ENCODE results near the gene PLXNA2.
A peak's percentile ranks its signal among the peaks of the same experiment; 100 is the strongest.

Gene PLXNA2

GRCh38 chr1:208038303-208038702, 205.9 kb downstream of the PLXNA2 start:
- DNase-seq, result no peak

DNA sequence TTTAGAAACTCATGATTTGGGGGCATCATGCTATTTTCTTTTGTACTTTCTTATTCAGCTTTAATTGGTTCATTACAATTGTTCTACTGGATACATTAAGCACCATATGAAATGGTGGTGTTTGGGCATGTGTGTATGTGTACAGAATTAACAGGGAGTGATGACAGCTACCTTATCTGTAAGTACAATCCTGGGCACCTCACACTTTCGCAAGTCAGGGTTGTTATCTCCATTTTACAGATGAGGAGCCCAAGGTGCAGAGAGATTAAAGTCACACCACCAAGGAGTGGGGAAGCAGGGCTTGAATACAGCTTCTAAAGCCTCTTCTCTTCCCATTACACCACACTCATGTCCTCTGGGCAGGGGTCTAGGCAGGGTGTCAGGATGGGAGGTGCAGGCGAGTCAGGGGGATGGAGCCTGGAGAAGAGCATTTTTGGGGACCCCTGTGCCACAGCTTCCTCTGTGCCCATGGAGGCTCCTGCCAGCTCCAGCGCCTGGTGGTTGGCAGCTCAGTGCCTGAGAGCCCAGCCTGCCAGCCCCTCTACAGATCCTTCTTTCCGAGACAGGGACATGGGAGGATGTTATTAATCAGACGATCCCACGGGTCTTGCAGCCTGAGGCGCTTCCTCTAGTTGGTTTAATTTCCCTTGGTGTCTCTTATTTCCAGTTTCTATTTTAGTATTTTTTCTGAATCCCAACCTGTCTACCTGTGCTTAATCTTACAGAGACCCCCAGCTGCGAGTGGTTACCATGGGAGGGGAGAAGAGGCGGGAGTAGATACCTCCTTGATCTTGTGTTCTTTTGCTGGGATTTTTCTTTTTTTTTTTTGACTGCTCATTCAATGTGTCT, 207.0 kb downstream of the PLXNA2 start:
- no peak for DNase-seq

DNA sequence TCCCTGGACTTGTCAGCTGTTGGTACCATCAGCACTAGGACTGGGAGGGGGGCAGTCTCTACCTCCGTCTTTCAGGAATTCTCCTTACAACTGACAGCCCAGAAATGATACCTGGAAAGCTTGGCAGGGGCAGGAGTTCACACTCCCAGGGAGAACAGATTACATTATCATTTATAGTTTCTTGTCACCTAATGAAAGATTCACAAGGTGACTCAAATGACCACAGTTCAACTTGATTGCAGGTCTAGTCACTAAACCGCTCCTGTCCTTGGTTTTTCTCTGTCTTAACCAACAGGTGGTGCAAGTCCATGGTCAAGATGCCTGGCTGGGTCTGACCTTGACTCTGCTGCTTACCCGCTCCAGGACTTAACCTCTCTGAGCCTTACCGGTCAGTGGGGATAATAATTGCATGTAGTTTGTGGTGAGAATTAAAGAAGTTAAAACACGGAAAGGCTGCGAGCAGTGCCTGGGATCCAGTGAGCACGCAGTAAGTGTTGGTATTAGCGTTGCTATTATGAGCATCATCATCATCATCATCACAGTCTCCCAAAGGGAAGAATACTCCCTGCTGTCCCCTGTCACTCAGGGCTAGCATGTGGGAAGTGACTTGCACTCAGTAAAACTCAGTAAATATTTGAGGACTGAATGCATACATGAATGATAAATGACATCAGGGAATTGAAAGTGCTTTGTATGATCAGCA, 207.9 kb downstream of the PLXNA2 start:
- peak in 1 of 2 experiments; percentile 4 for DNase-seq

DNA sequence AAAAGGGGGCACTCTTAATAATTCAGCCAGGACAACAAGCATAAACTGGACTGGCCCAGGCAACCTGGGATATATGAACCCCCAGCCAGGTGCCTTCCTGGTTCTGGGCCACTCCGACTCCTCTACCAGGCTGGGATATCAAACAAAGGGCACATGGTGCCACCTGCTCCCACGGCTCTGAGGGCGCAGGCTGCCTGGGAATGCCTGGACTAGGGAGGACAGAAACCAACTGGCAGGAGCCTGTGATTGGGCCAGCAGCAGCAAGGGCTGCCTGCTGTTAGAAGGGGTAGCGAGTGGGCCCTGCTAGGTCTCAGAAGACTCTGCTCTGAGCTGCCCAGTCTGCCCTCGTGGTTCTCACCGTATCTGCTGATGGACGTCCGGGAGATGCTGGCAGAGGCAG, 210.0 kb downstream of the PLXNA2 start:
- DNase-seq, result no peak

DNA sequence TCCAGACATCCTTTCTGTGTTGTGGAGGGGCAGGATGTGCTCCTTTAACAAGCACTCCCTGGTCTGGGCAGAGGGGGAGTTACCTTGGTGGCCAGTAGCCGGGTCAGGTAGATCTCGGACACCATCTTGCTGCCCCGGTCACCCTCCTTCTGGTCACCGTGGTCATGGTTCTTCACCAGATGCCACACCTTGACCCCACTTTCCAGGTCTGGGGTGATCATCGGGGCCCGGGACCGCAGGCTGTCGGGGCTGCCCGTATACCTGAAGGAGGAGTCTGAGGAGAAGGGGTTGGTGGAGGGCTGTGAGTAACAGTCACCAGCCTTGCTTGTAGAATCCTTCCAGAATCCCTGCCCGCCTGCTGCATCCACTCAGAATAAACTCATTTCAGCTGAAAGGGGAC, 210.9 kb downstream of the PLXNA2 start:
- DNase-seq, result no peak

- no peak for DNase-seq
These were observed 212.3 kb downstream of the PLXNA2 start for GRCh38 chr1:208031932-208032320.

- no peak for DNase-seq
These were observed 212.8 kb downstream of the PLXNA2 start for GRCh38 chr1:208031316-208031931.

DNA sequence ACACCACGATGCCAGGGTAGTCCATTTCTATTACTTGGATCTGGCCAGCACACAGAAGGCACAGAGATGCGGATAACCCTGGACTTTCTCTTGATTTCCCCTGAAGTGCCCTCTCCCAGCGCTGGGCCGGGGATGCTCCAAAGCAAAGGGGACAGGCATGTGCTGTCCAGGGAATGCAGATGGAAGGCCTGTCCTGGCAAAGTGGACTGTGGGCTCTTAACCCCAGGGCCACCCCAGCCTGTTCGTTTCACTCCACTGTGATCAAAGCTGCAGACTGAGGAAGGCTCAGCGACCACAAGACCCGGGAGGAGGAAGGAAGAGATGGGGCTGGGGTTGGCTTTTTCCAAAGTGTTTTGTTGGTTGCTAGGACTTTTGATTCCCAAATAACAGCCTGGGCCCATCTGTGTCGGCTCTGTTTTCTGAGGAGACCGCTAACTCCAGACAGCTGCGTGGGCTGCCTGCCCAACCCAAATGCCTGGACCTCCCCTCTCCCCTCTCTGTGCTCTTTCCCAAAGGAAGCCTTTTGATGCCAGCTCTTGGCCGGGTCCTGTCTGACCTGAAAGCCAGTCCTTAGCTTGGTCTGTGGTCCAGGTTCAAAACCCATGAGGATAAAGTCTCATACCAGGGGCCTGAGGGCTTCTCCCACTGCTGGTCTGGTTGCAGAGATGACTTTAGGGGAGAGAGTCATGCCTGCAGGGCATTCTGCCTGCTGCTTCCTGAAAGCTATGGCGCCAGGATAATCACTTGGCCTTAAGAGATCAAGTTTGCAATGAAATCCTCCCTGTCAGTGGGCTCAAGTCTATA, 213.7 kb downstream of the PLXNA2 start:
- no peak for DNase-seq

DNA sequence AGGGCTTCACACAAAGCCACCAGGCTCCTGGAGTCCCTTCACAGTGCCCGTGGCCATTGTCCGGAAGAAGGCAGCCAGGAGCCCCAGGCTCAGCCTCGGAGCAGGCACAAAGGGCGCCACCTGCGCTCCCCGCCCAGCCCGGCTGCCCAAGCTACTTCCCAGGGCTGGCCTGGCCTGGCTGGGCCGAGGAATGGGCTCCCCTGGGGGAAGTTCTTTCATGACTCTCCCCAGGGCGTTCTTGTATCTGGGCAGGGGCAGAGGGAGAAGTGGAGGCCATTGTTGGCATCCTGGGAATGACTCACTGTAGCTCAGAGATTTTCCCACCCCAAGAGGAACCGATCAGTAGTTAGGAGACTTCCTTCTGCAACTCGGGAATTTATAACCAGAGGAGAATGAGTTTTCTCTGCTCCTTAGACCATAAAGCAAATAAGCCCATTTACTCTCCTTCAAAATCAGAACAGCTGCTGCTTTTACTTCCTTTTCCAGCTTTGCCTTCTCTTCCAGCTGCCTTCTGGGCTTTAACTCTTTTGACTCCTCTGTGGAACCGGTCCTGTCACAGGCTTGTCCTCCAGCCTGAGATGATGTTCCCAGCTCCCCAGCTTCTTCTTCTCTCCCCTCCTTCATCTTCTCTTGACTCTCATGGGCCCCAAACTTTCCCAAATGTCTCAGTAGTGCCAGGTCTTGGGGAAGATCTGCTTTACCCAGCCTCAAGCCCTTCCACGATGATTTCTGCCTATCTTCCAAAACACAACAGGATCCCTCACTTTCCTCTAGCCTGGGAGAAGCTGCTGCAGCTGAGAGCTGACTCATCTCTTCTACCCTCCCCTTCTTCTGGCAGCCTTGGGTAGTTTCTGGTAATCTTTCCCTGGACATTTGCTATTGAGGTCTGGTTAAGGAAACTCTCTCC, 214.6 kb downstream of the PLXNA2 start:
- DNase-seq, result no peak

DNA sequence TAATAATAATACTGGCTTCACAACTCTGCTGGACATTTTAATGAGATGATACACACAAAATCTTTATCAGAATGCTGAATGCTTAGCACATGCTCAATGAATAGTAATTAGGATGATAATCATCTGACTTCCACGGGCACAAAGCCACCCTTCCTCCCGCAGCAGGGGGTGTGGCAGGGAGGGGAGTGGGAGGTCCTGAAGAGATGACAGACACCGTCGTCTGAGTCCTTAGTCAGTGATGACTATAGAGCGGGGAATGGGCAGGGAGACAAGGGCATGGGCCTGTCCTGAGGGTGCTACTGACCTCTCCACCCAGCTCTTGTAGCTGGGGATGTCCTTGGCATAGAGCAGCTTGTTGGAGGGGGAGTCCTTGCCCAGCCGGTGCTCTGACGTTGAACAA, 215.7 kb downstream of the PLXNA2 start:
- DNase-seq, result no peak

DNA sequence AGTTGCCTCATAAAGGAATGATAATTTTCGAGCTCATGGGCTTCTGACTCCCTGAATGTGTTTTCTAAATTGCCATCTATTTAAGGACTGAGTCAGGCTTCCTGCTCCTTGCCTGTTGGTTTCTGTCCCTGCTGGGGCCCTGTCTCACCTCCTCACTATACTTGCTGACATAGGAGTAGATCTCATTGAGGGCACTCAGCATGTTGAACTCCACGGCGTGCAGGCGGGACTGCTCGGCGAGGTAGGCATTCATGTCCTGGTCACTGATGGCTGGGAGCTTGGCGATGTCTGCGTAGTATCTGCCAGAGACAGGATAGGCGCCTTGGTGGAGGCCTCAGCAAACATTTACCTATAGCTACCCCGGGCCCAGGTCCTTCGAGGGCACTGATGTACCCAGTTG, 216.3 kb downstream of the PLXNA2 start:
- no peak for DNase-seq

DNA sequence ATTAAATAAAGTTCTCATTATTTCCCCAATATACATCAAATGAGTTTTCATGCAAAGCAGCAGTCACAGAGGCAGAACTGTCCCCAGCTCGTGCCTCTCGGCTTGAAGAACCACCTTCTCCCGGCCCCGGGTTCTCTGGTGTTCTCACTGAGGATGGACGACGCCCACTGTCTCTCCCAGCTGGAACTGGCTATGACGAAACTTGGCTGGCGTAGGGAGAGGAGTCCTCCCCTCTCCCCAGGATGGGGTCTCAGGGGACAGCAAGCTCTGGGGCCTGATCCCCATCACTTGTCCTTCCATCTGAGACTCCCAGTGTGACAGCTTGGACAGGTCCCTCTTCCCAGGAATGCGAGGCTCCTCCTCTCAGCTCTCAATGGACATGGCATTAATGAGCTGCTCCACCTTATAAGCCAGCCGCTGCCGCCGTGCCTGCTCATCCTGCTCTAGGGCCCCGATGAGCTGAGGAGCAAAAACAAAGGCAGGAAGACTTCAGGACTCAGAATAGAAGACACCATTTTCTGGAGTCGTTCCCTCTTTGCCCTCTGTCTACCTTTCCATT, 217.2 kb downstream of the PLXNA2 start:
- DNase-seq, result no peak

DNA sequence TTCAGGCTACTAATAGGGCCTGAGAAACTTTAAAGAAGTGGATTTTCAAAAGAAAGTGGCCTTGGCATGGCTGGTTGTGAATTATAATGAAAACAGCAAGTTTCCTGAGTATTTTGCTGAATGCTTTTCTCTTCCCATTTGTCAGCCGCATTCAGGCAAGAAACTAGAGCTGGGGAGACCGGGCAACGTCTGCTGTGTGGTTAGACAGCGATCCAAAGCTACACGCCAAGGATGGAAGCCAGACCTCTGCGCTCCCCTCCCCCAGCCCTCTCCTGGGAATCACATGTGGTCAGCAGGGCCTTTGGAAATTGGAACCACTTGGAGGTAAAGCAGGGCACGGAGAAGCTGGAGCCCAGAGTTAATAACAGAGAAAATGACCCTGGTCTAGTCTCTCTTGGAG, 219.2 kb downstream of the PLXNA2 start:
- DNase-seq, result no peak

- DNase-seq, result no peak
These were observed 219.8 kb downstream of the PLXNA2 start for GRCh38 chr1:208024406-208024805.

DNA sequence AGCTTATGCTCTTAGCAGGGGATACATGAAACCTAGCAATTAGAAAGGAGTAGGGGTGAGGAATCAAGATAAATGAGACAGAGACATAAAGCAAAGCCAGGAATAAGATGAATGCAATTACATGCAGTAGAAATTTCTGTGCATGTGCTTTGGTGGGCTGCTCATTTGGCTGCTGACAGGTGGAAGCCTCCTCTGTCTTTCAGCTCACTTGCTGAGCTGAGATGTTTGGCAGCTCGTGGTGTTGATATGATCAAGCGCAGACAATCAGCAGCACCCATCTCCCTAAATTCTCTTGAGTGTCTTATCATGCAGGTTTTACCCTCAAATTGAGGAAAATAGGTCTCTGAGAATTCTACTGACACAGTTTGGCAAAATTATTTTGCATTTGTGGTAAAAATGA, 224.9 kb downstream of the PLXNA2 start:
- DNase-seq, result no peak

DNA sequence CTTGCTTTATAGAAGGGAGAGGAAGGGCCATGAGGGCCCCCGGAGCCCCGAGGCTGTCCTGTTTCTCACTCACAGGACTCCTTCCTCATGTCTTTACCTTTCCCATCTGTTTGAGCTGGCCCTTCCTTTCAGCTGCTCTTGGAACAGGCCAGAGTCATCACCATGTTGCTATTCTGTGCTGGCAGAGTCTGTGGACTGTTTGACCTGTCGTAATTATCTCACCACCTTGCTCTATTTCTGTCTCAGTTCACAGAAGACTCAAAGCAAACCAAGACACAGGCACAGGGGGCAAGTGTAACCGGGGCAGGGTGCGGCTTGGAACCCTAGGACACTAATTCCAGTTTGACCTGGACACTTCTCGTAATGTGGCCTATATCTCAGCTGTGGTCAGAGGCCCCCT, 228.9 kb downstream of the PLXNA2 start:
- no peak for DNase-seq

DNA sequence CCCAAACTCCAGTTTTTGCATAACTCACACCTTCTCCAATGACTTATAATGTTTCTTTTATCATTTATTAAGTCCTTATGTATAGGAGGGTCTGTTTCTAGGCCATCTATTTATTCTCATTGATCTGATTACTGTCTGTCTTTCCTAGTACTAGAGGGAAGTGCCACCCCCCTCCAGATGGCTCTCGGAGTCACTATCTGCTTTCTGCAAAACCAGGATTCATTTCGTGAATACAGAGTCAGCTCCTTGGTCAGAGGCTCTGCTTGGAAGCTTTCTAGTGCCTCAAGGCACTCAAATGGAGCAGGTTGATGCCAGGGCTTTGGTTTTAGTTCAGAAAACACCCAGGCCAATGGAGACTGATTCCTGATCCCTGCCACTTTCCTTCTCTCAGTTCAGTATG, 231.0 kb downstream of the PLXNA2 start:
- no peak for DNase-seq

DNA sequence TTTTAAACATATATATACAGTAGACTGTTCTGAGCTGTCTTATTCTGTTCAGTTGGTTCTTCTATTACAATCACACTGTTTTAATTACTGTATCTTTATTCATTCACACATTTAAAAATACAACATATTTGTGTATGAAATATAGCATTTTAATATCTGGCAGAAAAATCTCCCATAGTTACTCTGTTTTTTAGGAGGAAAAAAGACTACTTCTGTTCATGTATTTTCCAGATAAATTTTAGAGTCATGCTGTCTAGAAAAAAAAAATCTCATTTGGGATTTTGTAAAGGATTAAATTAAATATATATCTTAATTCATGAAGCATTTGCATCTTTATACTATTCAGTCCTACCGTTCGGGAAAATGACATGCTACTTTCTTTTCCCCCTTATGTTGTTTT, 231.5 kb downstream of the PLXNA2 start:
- no peak for DNase-seq

DNA sequence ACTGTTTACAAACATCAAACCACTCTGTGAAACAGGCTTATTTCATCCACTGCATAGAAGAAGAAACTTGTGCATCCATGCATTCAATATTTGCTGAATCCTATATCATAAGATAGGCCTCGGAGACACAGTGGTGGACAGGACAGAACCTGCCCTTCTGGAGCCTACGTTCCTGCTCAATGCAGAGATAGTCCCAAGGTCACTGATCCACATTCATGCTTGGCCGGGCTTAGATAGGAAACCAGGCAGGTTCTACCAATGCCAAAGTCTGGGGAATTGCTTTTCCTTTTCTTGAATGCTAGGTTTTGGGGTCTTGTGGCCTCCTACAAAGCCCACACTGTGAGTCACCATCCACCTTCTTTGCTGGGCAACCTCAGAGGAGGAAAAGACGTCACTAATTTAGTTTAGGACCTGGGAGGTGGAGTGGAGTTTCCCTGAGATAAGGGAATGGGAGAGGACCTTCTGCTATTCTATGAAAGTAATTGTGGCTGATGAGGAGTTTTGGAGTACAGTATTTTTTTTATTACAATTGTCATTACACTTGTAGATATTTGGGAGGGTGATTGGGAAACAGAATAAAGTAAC, 233.6 kb downstream of the PLXNA2 start:
- DNase-seq, result no peak

- no peak for DNase-seq
These were observed 234.3 kb downstream of the PLXNA2 start for GRCh38 chr1:208009706-208010444.

- DNase-seq, result no peak
These were observed 234.9 kb downstream of the PLXNA2 start for GRCh38 chr1:208009303-208009702.
